Astrocyte (in vitro differentiated cells and primary cell): Measurements from ENCODE around the gene CALML5. TPM values are rescaled to one million over a fixed set of nuclear protein-coding genes. Genes with fewer than 3 reads are reported as not detected.

Source experiments
- DNase-seq: peaks from one replicate; pipeline ENCODE4 v3.0.0-alpha.2; 2010; ENCODE audit warnings: low read depth
- FAIRE-seq: peaks from 2 replicates; lab custom pipeline; 2011; peaks lifted over from hg19 to GRCh38; lab: Jason Lieb, UNC
- H2AFZ ChIP-seq: 2 replicates; pipeline ENCODE4 v1.6.0; 2012; ENCODE audit warnings: low read depth, low read length, inconsistent platforms
- H3K27ac ChIP-seq: 2 replicates; pipeline ENCODE4 v1.5.1; 2011; ENCODE audit warnings: low read depth, low read length, inconsistent platforms
- H3K27me3 ChIP-seq: 2 replicates; pipeline ENCODE4 v1.6.0; 2011; ENCODE audit warnings: low read length, inconsistent platforms; ENCODE audit not compliant: insufficient read depth
- H3K36me3 ChIP-seq: 2 replicates; pipeline ENCODE4 v1.5.1; 2011; ENCODE audit warnings: low read length, inconsistent platforms; ENCODE audit not compliant: insufficient read depth
- H3K4me1 ChIP-seq: 2 replicates; pipeline ENCODE4 v1.5.1; 2011; ENCODE audit warnings: low read length, inconsistent platforms; ENCODE audit not compliant: insufficient read depth
- H3K4me2 ChIP-seq: 2 replicates; pipeline ENCODE4 v1.6.0; 2012; ENCODE audit warnings: low read length, inconsistent platforms
- H3K4me3 ChIP-seq: 2 replicates; pipeline ENCODE4 v1.5.1; 2011; ENCODE audit warnings: low read depth, mild to moderate bottlenecking, low read length, inconsistent platforms; ENCODE audit not compliant: insufficient read depth
- H3K79me2 ChIP-seq: 2 replicates; pipeline ENCODE4 v1.6.0; 2012; ENCODE audit warnings: mild to moderate bottlenecking, low read length, inconsistent platforms; ENCODE audit not compliant: insufficient read depth
- H3K9ac ChIP-seq: 2 replicates; pipeline ENCODE4 v1.6.0; 2012; ENCODE audit warnings: mild to moderate bottlenecking, low read length, inconsistent platforms
- H3K9me3 ChIP-seq: 2 replicates; pipeline ENCODE4 v1.5.1; 2012; ENCODE audit warnings: low read depth, mild to moderate bottlenecking, low read length, inconsistent platforms; ENCODE audit not compliant: insufficient read depth
- H4K20me1 ChIP-seq: 2 replicates; pipeline ENCODE4 v1.6.0; 2012; ENCODE audit warnings: low read length, inconsistent platforms; ENCODE audit not compliant: insufficient read depth
- H3K27ac Mint-ChIP-seq: one replicate; pipeline ENCODE4 v1.8.0; 2021; ENCODE audit warnings: mild to moderate bottlenecking, mixed read lengths; ENCODE audit not compliant: unreplicated experiment
- H3K27me3 Mint-ChIP-seq: one replicate; pipeline ENCODE4 v1.8.0; 2021; ENCODE audit warnings: low read depth, mixed read lengths; ENCODE audit not compliant: unreplicated experiment
- H3K36me3 Mint-ChIP-seq: one replicate; pipeline ENCODE4 v1.8.0; 2021; ENCODE audit warnings: low read depth, mixed read lengths; ENCODE audit not compliant: unreplicated experiment
- H3K4me1 Mint-ChIP-seq: one replicate; pipeline ENCODE4 v1.8.0; 2021; ENCODE audit warnings: low read depth, mixed read lengths; ENCODE audit not compliant: unreplicated experiment
- H3K4me3 Mint-ChIP-seq: one replicate; pipeline ENCODE4 v1.8.0; 2021; ENCODE audit warnings: mild to moderate bottlenecking, moderate library complexity, mixed read lengths; ENCODE audit not compliant: unreplicated experiment
- H3K9me3 Mint-ChIP-seq: one replicate; pipeline ENCODE4 v1.8.0; 2021; ENCODE audit warnings: mild to moderate bottlenecking, mixed read lengths; ENCODE audit not compliant: unreplicated experiment
- CTCF ChIP-seq: IDR thresholded peaks from 2 replicates; pipeline ENCODE4 v1.5.1; 2011; ENCODE audit warnings: low read depth, mild to moderate bottlenecking, inconsistent platforms, low read length, moderate library complexity; ENCODE audit not compliant: insufficient read depth
- EZH2 ChIP-seq: IDR thresholded peaks from 2 replicates; pipeline ENCODE4 v1.6.1; 2012; ENCODE audit warnings: mild to moderate bottlenecking, low read length, inconsistent platforms; ENCODE audit not compliant: insufficient read depth
- total RNA-seq: library from RNA; stranded (reverse); gene quantifications from 2 replicates; pipeline ENCODE4 v1.2.1, GENCODE V29; 2021

CALML5 gene
- total RNA-seq, 1 donor from 2014 or later: not detected

- Histone ChIP-seq H3K9me3 (no peaks in the 10 kb centered on the region), H3K27ac (no peak overlapping the region), H3K9ac (no peak overlapping the region), H3K27me3 (no peaks in the 10 kb centered on the region), H4K20me1 (no peaks in the 10 kb centered on the region), H3K36me3 (no peaks in the 10 kb centered on the region), H3K4me2 (no peak overlapping the region), H3K4me3 (no peak overlapping the region), H3K4me1 (peaks cover 12% of the 10 kb centered on the region), H2AFZ (no peak overlapping the region), H3K79me2 (no peaks in the 10 kb centered on the region)
- no peak for TF ChIP-seq CTCF
- no peak for TF ChIP-seq EZH2
- H3K4me3 Mint-ChIP-seq: no peak overlapping the region
- H3K9me3 Mint-ChIP-seq: peaks cover 8% of the 10 kb centered on the region
- FAIRE-seq (no peak), DNase-seq (no peak)
- peaks cover 1% of the 10 kb centered on the region for H3K36me3 Mint-ChIP-seq
- H3K27me3 Mint-ChIP-seq: peaks cover 10% of the 10 kb centered on the region
- H3K27ac Mint-ChIP-seq: no peak overlapping the region
- peaks cover 13% of the 10 kb centered on the region for H3K4me1 Mint-ChIP-seq
Observed at GRCh38 chr10:5536486-5537081, 37.2 kb upstream of the CALML5 start.

DNA sequence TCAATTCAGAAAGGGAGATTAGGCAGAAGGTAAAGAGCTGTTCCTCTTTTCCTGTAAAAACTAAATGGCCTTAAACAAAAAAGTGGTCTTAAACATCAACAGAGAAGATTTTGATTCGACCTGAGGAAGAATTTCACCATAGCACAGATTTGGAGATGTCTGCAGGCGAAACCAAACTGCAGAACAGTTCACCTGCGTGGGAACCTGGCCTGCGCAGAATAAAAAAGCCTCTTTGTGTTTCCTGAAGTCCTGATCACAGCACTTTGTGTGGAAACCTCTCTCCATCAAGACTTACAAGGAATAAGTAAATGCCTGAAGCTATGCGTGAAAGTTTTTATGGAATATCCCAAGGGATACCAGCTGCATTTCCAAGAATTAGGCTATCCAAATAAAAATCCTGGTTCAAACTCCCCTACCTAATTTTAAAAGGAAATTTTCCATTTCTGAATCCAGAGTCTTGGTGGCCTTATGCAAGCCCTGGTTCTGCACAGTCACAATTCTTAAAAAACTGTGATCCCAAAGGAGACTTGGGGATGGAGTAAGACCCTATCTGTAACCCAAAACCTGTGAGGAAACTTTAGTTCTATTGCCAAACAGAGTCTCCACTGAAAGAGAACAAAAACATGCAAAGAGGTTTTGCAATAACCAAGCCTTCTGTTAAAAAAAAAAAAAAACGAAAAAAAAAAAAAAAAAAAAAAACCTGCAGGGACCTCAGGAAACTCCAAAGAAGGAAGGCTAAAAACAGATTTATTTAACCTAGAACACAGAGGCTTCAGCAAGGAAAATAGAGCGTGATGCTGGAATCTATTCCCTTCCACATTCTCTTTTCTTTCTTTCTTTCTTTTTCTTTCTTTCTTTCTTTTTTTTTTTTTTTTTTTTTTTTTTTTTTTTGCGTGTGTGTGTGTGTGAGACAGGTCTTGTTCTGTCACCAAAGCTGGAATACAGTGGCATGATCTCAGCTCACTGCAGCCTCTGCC lies 35.8 kb upstream of the CALML5 start:
- H3K27ac ChIP-seq: no peak overlapping the region
- H3K9me3 Mint-ChIP-seq: peaks cover 5% of the 10 kb centered on the region
- H4K20me1 ChIP-seq: no peaks in the 10 kb centered on the region
- no peaks in the 10 kb centered on the region for H3K36me3 ChIP-seq
- peaks cover 19% of the 10 kb centered on the region for H3K27me3 Mint-ChIP-seq
- no peak overlapping the region for H3K27ac Mint-ChIP-seq
- DNase-seq (no peak), FAIRE-seq (no peak)
- no peak overlapping the region for H2AFZ ChIP-seq
- no peak overlapping the region for H3K9ac ChIP-seq
- H3K4me3 Mint-ChIP-seq: no peak overlapping the region
- H3K4me1 ChIP-seq: peaks cover 12% of the 10 kb centered on the region
- no peak overlapping the region for H3K4me3 ChIP-seq
- H3K9me3 ChIP-seq: no peaks in the 10 kb centered on the region
- peaks cover 13% of the 10 kb centered on the region for H3K4me1 Mint-ChIP-seq
- H3K27me3 ChIP-seq: no peaks in the 10 kb centered on the region
- no peak overlapping the region for H3K4me2 ChIP-seq
- peaks cover 5% of the 10 kb centered on the region for H3K36me3 Mint-ChIP-seq
- no peak for TF ChIP-seq CTCF
- no peak for TF ChIP-seq EZH2
- H3K79me2 ChIP-seq: no peaks in the 10 kb centered on the region
